GM12872 (cell line): ENCODE measurements around the gene ATP6V0D1.

Source experiments
- CTCF ChIP-seq: IDR thresholded peaks from 3 replicates; pipeline ENCODE4 v1.5.1; 2011; ENCODE audit warnings: low read depth, mild to moderate bottlenecking, low read length, moderate library complexity; ENCODE audit not compliant: insufficient read depth

Gene ATP6V0D1

DNA sequence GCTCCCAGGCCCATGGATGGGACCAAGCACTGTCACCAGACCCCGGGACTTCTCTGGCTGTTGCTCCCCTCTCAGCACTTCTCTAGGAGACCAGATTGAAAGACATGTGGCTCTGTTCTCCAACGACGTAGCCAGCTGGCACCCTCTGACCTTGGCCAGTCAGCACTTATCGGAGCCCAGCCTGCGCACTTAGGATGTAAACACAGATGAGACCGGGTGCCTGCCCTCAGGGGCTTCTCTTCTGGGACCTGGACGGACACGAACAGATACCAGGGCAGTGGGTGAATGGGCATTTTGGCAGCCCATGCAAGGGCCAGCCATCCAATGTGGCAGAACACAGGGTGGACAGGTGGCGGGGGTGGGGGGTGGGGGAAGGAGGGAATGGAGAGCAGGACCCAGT is 71.3 kb downstream of the ATP6V0D1 start:
- TF ChIP-seq CTCF = no peak

- 0 out of 3 replicates have a peak, but pooled peaks have one; percentile 6 for TF ChIP-seq CTCF
Observed at GRCh38 chr16:67407788-67408452, 73.0 kb downstream of the ATP6V0D1 start.

- TF ChIP-seq CTCF = no peak
Observed at GRCh38 chr16:67407176-67407787, 73.7 kb downstream of the ATP6V0D1 start.

GRCh38 chr16:67406111-67406971 is 74.6 kb downstream of the ATP6V0D1 start:
- no peak for TF ChIP-seq CTCF

- no peak for TF ChIP-seq CTCF
Observed at GRCh38 chr16:67405336-67405735, 75.6 kb downstream of the ATP6V0D1 start.

- no peak for TF ChIP-seq CTCF
Observed at GRCh38 chr16:67404740-67405226, 76.2 kb downstream of the ATP6V0D1 start.

DNA sequence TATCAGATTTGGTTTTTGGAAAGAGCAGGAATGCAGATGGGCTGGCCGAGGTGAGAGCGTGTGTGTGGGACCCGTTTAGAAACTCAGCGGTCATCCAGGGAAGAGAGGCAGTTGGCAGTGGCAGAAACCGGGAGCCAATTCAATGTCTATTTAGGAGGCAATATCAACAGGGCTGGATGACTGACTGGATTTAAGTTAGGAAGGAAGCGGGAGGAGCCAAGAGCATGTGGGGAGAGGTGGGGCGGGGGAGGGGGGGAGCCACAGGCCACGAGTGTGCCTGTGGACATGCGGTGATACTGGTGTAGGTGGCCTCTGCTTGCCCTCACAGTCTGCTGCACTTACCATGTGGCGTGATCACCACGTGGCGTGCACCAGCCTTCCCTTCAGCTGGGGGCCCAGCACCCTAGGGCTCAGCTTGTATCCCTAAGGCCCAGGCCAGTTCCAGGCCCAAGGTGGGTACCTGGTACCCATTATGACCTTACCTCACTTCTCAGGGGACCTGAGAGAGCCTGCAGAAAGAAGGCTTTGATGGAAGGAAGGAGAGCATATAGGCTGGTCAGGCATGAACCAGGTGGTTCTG is 76.9 kb downstream of the ATP6V0D1 start:
- TF ChIP-seq CTCF = no peak
